LHCN-M2 (cell line): ENCODE data around the gene NEIL1. TPM values are rescaled to one million over a fixed set of nuclear protein-coding genes. Genes with fewer than 3 reads are reported as not detected.
A peak's percentile ranks its signal among the peaks of the same experiment; 100 is the strongest.

ENCODE experiments used
- DNase-seq: peaks from one replicate; pipeline ENCODE4 v3.0.0-alpha.2; 2012; ENCODE audit warnings: low read depth
- total RNA-seq: library from RNA; depleted of rRNA; stranded (reverse); fragments of >200 nt; gene quantifications from 2 replicates; pipeline ENCODE4 v1.2.3, GENCODE V29; 2014

The NEIL1 gene
- total RNA-seq, 1 experiment from 2014 or later, result 3.0 TPM

- DNase-seq, result no peak
Measured at GRCh38 chr15:75356517-75356916, 9.7 kb downstream of the NEIL1 start.

GRCh38 chr15:75357976-75358673 is 11.3 kb downstream of the NEIL1 start:
- DNase-seq, result no peak

DNA sequence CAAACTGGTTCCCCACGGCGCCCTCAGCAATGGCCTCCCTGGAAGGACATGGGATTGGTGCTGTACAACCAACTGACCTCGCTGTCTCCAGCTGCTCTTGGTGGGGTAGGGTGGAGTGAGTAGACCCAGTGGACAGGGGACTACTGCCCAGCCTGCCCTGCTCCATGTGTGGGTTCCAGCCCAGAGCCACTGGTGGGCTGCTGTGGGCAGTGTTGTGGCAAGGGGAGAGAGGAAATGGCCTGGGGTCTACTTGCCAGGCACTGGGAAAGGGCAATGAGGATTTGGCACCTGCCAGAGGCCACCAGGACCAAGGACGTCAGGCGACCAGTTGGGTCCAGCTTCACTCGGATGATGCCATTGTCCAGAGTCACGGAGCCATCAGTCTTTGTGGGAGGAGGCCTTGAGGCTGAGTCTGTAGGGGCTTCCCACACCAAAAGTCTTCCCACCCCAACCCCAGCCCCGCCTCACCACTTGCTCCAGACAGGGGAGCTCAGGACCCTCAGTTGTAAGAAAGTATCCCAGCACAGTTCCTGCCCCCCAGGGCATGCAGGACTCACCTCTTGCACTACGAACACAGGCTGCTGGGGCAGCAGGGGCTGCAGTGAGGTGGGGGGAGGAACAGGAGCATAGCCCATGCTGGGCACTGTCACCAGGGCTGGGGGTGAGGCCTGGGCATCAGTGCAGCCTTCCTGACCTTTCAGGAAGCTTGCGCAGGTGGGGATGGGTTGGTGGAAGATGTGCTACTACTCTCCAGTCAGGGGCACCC is 12.1 kb downstream of the NEIL1 start:
- DNase-seq, result no peak

DNA sequence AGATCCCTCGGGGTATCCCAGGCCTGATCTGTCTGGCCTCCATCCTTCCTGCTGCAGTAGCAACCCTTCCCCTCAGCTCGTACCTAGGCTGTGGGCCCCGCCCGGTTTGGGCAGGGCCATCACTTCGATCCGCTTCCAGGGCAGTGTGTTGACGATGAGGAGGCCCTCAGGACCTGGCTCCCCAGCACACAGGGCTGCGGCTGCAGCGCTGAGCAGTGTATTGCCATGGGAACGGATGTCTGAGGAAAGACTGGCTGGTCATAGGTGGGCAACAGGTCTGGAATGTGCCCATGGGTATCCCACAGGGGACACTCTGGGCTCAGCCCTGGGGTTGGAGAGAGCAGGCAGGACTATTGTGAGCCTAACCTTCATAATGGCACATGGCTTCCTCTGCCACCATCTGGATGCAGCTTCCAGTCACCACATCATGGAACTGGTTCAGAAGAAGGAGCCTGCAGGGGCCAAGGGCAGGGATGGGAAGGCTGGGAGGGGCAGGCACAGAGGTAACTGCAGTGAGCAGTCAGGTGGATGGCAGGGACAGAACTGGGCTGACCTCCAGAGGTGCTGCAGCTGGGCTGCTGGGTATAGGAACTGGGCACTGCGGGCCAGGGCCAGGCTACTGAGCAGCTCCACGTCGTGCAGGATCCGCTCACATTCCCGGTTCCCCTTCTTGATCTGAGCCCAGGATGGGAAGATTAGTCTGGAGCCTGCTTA is 12.9 kb downstream of the NEIL1 start:
- DNase-seq, result no peak

DNA sequence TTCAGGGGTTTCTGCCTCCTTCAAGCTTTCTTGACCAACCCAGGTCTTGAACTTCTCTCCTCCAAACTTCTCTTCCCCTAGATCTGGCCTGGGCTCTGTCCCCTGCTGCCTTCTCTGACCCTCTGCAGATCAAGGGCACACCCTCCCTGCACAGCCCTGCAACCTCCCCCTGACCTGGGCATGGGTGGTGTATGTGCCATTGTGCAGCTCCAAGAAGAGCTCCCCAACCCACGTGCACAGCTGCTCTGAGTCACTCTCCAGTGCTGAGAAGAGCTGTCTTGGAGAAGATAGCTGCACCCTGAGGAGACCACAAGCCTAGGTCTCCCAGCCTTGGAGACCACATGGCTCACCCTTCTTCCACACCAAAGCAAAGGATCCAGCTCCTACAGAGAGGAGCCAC is 13.6 kb downstream of the NEIL1 start:
- DNase-seq, result peak; percentile 29

DNA sequence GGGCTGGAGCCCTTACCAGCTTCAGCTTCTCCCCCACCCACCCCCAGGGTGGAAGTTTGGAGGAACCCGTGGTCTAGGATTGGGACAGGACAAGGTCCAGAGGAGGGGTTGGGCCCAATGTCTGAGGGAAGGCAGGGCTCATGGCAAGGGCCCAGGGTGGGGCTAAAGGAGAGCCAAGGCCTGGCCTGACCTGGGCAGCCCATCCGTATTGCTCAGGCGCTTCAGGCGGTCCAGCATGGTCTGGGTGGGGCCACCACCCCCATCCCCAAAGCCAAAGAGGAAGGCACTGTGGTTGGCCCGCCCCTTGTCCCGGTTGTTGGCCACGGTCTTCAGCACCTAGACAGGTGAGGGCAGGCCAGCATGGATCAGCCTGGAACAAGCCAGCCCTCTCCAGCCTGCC is 14.0 kb downstream of the NEIL1 start:
- no peak for DNase-seq

GRCh38 chr15:75361361-75361988 is 14.6 kb downstream of the NEIL1 start:
- no peak for DNase-seq

- no peak for DNase-seq
Measured at GRCh38 chr15:75361989-75362641, 15.3 kb downstream of the NEIL1 start.

DNA sequence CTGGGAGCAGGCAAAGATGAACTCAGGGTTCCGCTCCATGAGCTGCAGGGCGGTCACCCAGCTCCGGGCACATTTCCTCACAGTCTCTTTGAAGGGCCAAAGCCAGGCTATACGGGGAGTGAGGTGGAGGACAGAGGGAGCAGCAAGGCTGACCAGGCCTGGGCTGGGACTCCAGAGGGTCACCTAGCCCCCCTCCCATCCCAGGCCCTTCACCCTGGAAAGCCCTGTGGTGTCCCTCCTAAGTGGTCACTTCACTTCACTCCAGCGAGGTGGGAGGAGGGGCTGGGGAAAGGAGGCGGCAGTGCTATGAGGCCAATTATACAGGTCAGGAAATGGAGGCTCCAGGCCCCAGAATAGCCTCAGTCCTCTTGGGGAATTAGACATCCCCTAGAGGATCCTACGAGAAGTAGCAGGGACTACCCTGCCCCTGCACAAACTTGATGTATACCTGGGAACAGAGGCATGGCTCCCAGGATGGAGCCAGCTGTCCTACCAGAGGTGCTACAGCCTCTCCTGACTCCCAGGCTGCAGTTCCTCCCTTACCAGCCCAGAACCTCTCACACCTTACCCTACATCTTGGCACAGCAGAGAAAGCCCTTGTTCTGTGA is 15.9 kb downstream of the NEIL1 start:
- DNase-seq, result no peak

DNA sequence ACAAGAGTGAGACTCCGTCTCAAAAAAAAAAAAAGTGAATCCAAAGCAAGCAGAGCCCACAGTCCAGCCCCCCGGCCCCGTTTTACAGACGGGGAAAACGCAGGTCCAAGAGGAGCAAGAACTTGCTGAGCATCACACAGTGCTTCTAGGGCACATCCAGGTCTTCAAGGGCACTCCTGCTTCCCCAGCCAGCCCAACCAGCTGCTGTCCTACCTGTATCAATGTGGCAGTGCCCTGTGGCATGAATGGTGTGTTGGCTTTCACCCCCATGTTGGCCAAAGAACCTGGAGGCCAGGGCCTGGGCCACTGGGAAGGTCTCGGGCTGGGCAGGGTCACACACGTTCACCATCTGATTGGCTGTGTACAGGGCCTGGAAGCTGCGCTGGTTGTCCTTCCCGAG is 16.9 kb downstream of the NEIL1 start:
- no peak for DNase-seq

DNA sequence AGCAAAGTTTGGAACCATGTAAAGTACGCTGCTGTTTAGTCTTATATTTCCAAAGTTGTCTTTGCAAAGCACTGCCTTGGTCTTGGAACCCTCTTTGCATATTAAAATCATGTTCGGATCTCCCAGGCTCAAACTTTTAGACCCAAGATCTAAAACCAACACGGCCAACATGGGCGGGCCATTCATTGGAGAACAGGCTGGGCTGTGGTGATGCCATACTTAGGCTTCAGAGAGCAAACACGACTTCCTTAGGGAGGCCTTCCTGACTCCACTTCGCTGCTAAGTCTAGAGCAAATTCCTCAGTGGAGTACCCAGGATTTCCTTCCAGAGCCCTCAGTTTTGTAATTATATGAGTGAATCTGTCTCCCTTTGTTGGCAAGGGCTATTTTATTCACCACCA is 18.0 kb downstream of the NEIL1 start:
- DNase-seq, result no peak

- no peak for DNase-seq
Measured at GRCh38 chr15:75366163-75366562, 19.3 kb downstream of the NEIL1 start.

- DNase-seq, result no peak
Measured at GRCh38 chr15:75367006-75367405, 20.2 kb downstream of the NEIL1 start.

GRCh38 chr15:75367406-75367912 is 20.6 kb downstream of the NEIL1 start:
- DNase-seq, result no peak

DNA sequence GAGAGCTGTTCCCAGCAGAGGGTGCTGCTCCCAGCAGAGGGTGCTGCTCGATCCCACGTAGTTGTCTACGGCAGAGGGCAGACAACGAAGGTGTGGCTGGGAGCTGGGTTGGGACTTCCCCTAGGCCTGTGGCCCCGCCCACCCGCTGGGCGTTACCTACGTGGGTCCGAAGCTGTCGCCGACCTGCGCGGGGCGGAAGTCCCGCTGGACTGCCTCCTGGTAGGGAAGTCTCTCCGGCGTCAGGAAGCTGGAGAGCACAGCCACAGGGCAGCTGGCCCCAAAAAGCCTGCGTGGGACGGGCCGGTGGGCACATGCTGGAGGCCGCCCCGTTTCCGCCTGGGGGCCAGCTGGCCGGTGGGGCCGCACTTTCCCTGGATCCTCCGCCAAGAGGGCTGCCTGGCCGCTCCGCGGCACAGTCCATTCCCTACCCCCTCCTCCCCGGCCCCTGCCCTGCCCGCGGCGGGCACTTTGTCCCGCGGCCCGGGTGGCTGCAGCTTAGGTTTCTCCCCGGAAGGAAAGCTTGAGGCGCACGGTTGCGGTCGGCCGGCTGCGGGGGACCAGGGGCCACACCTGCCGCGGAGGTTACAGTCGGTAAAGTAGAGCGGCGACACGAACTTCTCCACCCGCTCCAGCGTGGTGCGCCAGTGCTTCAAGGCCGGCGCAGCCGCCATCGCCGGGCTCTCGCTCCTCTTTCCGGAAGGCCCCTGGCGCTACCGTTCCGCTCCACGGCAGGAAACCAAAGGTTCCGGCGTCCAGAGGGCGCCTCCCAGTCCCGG is 21.3 kb downstream of the NEIL1 start, which contains the start of gene MAN2C1:
Gene MAN2C1, minus strand, starts transcription at position 695 of the 776 bp plus-strand sequence. Its CDS starts 24 bp downstream, at position 671.
- peak; percentile 93 for DNase-seq

DNA sequence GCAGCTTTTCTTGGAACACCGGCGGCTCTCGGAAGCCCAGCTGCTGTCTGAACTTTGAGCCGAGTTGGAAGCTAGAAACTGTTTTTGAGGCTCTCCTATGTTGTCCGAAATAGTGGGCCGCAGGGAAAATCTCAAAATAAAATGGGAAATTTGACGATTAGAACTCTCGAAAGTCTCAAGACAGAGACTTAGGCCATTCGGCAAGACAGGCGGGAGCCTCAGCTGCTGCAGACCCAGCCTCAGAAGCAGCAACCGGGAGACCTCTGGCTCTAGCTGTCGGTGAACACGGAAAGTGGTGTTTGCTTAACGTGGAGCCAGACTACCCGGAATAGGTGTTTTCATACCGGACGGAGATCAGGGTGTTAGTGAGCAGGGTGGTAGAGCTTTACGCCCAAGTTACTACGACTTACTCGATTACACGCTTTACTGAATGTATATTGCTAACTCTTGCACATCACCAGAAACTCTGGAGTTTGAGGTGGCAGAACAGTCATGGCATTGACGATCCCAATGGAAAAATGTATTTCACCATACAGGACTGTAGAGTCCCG is 21.9 kb downstream of the NEIL1 start:
- no peak for DNase-seq

DNA sequence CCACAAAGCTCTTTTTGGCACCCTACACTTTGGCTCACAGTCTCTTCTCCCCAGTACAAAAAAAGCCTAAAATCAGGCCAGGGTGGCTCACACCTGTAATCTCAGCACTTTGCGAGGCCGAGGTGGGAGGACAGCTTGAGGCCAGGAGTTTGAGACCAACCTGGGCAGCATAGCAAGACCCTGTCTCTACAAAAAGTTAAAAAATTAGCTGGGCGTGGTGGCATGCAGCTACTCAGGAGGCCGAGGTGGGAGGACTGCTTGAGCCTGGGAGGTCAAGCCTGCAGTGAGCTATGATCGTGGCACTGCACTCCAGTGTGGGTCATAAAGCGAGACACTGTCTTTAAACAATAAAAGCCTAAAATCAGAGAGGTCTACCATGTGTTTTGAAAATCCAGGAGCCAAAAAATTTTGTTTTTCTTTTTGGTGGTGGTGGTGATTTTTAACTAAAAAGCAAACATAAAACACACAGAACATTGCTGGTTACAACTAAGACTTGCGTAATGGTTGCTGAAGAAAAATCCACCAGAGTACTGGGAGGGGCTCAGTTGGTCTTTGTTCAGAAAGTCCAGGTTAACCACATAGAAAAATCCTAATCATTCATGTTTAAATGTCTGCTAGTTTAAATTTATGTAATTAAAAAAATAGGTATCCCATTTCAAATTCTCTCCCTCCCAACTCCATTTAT is 23.2 kb downstream of the NEIL1 start:
- no peak for DNase-seq

GRCh38 chr15:75371486-75371885 is 24.6 kb downstream of the NEIL1 start:
- DNase-seq, result no peak
